HG02840 (cell line): ENCODE results near the gene BLVRB.
A peak's percentile ranks its signal among the peaks of the same experiment; 100 is the strongest.

ENCODE experiments used
- ATAC-seq: cut with Tn5 transposase; IDR thresholded peaks from one replicate; pipeline ENCODE4 v1.9.1; 2021; ENCODE audit warnings: mild to moderate bottlenecking, moderate library complexity, moderate number of reproducible peaks; ENCODE audit not compliant: unreplicated experiment, low FRiP score

The BLVRB gene

DNA sequence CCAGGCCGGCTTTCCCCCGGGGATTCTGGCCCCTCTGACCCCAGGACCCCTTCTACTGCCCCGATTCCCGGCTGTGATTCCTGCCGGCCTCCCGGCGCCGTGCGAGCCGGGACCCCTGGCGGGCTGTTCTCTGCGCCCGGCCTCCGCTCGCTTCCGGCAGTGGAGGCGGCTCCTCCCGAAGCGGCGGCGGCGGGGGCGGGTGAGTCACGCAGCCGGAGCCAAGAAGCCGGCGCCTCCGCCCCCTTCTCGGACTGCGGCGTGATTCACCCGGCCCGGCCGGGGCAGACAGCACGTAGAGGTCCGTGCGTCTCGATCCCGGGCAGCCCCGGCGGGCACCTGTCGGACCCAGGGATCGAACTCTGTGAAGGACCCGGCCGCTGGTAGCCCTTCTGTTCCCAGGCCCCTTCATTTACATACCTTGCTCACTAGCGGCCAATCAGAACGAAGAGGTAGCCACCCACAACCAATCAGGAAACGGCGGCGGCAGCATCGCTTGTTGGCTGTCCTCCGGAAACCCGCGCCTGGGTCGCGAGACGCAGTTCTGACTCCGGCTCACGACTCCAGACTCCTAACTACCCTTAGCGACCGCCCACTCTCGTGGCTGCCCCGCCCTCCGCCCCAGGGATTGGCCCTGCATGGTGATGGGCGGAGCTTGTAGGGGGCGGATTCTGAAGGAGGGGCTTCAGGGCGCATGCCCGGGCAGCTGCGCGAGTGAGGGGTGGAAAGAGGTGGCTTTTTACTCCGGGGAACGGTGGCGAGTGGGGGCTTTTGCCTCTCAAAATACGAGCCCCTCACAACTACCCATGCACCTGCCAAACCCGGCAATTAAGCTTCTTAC lies 39.9 kb downstream of the BLVRB start, which contains the start of gene SERTAD1:
Gene SERTAD1, minus strand, starts transcription at position 543 of the 838 bp plus-strand sequence. CDS start 2,446 bp downstream, outside the sequence.
- peak; percentile 85 for ATAC-seq

DNA sequence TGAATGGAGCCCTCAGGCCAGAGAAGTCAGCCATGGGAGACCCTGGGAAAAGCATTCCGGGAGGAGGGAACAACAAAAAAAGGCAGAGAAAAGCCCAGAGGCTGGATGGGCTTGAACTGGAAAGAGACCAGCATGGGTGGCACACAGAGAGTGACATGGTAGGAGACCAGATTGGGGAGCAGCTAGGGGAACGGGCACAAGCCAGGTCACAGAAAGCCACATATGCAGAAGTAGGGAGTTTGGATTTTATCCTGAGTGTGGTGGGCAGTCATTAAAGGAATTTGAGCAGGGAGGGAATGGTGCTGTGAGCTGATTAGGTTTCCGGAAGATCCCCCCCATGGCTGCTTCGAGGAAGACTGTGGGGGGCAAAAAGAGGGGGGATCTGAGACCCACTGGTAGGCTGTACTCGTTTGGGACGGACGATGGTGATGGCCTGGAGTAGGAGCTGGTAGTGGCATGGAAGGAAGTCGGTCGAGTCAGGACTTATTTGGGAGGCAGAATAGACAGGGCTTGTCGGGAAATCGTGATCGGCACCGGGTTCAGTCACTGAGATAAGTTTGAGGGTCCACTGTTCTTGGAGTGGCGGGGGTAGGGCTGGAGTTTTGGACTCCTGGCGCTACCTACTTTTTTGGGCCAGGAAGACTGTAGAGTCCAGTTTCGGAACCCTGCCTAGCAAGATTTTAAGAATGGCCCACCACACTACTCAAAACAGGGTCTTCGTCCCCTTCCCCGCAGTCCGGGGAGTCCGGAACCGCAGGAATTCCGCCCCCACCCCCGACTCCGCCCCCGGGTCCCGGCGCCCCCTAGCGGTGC lies 40.7 kb downstream of the BLVRB start:
- ATAC-seq, result no peak

DNA sequence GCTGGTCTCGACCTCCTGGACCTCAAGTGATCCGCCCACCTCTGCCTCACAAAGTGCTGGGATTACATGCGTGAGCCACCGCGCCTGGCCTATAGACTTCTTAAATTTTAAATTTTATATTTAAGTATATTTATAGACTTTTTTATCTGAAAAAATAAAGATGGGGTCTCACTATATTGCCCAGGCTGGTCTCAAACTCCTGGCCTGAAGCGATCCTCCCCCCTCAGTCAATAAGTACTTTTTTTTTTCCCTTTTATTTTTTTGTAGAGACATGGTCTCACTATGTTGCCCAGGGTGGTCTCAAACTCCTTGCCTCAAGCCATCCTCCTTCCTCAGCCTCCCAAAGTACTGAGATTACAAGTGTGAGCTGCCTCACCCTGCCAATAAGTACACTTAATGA lies 41.6 kb downstream of the BLVRB start:
- no peak for ATAC-seq

DNA sequence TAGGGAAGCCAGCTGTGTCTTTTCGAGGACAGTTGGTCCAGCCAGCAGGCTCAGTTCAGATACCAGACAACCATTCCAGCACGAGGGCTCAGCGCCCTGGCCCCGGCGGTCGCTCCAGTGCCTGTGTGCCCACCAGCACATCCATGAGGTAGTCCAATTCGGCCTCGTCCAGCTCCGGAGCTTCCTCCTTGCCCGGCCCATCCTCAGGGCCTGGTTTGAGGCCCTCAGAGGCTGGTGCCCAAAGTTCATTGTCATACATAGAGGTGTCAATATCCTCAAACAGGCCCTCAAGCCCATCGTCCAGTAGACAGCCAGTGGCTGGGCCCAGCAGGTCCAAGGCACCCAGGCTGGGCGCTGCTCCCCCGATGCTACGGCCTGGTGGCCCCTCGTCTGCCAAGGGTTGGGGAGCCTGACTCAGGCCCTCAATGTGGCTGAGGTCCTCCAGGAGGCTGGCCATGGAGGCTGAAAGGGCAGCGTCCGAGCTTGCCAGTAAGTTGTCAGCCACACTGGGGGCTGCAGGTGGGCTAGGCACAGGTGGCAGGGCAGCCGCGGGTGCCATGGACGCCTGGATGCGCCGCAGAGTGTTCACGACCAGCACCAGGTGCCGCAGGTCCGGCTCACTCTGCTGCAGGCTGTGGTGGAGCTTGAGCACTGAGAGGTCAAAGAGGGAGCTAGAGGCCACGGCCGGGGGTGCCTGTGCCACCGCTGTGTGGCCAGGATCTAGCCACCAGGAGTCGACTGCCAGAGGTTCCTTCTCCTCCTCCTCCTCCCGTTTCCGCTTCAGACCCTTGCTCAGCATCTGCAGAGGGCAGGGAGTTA lies 42.6 kb downstream of the BLVRB start:
- ATAC-seq, result no peak

DNA sequence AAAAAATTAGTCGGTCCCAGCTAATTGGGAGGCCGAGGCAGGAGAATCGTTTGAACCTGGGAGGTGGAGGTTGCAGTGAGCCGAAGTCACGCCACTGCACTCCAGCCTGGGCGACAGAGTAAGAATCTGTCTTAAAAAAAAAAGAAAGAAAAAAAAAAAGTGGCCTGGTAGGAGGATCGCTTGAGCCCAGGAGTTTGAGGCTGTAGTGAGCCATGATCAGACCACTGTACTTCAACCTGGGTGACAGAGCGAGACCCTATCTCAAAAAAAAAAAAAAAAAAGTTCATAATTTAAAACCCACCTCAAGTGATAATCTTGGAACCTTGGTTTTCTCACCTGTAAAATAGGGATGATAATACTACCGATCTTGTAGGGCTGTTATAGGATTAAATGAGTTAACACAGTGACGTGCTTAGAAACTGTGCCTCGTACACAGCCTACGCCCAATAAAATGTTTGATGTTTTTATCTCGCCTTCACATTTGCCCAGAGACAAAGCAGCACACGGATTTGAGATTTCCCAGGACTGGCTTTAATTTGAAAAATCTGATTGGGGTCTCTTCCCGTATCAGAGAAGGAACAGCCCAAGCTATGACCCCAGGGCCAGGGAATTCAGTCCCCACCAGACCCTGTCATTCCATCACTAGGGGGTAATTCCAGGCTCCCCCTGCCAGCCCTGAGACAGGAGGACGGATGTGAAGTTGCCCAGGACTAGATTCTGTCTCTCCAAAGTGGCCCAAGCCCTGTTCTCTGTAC lies 43.4 kb downstream of the BLVRB start:
- ATAC-seq, result no peak

DNA sequence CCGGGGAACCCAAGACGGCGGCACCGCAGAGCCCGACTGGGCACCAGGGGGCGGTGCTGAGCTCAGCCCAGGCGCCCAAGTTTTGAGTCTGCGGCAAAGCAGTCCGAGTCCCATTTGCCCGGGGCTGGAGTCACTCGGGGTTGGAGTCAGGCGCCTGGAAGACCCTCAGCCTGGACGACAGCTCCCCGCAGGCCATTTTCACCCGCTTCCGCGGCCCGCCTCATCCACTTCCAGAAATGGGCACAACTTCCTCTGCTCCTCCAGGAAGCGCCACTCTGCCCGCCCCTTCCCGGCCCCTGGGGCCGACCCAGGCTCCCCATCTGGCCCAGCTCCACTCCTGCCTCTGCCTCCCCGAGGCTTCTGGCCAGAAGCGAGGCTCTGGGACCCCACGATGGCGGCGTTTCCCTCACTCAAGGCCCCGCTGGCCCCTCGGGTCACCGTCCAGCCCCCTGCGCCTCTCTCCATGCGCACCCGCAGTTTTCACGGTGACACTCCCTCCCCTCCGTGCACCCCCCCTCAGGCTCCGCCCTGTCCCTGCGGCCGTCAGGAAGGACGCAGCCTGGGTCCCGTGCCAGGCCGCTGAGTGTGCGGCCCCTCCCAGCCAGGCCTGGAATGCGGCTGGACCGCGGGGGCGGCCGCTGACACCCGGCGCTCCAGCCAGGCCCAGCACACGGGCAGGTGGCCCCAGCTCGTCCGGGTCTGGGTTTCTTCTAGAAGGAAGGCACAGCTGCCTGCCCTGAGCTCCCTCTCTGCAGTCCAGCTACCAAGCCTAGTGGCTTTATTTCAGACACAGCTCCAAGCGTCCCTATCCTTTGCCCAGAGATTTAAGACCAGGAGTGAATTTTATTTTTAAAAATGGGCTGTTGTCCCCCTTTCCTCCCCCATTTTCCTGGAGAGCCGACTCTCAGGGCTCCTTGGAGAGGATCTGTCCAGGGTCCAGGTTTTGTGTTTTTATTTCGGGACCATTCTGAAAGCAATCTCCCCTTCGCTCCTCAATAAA lies 44.5 kb downstream of the BLVRB start:
- no peak for ATAC-seq

DNA sequence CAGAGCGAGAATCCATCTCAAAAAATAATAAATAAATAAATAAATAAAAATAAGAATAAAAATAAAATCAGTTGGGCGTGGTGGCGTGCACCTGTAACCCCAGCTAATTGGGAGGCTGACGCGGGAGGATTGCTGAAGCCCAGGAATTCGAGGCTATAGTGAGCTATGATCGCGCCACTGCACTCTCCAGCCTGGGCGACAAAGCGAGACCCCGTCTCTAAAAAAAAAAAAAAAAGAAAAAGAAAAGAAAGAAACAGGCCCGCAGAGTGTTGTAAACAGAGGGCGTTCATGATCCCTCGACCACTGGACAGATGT lies 45.1 kb downstream of the BLVRB start:
- no peak for ATAC-seq

DNA sequence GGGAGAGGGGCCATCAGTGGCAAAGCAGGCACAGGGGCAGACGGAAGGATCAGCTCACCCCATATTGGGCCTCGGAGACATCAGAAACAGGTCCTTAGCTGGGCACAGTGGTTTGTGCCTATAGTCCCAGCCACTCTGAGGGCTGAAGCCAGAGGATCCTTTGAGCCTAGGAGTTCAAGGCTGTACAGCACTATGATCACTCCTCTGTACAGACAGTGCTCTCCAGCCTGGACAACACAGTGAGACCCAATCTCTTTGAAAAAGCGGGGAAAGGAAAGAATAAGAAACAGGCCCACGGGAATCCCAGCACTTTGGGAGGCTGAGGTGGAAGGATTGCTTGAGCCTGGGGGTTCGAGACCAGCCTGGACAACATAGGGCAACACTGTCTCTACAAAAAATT lies 45.8 kb downstream of the BLVRB start:
- ATAC-seq, result no peak

DNA sequence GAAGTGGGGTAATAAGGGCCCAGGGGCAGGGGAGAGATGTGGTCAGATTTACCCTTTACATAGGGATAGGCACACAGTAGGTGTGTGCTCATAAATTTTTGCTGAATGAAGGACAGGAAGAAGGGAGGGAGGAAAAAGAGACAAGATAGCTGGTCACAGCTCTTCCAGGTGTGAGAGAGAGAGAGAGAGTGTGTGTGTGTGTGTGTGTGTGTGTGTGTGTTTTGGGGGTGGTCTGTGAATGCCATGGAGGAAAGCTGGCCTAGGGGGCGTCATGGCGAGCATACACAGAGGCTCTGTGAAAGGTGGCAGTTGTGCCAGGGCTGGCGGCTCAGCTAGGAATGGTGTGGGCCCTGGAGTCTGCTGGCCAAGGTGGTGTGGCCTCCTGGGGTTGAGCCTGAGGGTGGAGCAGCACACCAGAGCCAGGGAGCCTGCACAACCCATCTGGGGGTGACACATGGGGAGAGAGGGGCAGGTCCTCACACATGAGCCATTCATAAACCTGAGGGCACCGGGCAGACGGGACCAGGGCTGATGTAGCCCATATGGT lies 46.4 kb downstream of the BLVRB start:
- no peak for ATAC-seq

DNA sequence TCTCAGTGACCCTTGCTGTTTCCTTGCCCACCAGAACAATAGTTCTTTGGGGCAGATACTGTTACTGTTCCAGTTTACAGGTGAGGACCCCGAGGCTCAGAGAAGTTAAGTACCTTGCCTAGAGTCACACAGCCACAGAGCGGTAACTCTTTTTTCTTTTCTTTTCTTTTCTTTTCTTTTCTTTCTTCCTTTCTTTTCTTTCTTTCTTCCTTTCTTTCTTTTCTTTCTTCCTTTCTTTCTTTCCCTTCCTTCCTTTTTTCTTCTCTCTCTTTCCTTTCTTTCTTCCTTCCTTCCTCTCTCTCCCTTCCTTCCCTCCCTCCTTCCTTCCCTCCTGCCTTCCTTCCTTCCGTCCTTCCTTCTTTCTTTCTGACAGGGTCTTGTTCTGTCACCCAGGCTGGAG lies 47.5 kb downstream of the BLVRB start:
- ATAC-seq, result no peak

DNA sequence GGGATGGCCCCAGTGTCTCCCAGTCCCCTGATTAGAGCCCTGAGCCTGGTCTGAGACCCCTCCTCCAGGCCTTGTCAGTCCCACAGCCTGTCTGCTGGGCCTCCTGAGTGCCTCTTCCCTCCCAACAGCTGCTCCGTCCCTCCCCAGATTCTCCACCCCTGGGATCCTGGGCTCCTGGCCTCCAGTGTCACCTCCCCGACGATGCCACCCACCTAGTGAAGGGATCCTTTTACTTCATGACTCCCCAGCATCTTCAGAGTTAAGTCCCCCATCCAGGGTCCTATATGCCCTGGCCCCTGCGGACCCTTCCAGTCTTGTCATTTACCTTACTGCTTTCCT lies 47.9 kb downstream of the BLVRB start:
- no peak for ATAC-seq

DNA sequence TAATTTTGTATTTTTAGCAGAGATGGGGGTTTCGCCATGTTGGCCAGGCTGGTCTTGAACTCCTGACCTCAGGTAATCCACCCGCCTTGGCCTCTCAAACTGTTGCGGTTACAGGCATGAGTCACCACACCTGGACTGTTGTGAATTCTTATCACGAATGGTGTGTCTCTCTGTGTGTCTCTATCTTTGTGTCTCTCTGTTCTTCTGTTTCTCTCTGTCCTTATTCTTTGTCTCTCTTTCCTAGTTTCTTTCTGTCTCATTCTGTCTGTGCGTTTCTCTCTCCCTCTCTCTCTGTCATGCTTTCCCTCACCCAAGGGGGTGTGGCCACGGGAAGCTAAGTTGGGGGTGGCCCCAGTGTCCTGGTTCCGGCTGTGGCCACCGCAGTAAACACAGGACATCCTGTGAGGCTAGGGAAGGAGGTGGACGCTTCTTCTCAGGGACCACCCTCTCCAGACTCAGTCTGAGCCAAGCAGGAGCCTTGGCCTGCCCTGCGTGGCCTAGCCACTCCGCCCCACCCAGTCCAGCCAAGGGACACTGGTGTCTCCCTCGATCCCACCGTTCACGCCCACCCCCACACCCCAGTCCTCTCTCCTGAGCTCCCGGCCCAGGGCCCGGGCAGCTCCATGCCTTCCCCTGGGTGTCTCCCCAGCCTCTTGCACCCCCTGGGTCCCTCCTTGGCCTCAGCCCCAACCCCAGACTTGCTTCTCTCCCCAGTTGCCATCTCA lies 48.5 kb downstream of the BLVRB start:
- ATAC-seq, result no peak

DNA sequence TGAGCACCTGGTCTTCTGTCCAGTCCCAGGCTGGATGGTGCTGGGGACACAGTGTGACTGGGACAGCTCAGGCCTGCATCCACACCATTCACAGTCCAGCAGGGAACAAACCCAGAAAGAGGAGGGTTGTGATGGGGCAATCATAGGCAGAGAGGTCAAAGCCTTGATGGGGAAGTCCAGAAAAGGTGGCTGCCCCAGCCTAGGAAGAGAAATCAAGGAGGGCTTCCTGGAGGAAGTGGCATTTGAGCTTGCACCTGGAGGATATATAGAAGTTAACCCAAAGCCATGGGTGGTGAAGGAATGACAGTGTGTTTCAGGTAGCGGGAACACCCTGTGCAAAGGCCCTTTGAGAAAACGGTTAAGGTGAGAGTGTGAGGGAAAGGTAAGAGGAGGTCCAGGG lies 49.8 kb downstream of the BLVRB start:
- no peak for ATAC-seq

DNA sequence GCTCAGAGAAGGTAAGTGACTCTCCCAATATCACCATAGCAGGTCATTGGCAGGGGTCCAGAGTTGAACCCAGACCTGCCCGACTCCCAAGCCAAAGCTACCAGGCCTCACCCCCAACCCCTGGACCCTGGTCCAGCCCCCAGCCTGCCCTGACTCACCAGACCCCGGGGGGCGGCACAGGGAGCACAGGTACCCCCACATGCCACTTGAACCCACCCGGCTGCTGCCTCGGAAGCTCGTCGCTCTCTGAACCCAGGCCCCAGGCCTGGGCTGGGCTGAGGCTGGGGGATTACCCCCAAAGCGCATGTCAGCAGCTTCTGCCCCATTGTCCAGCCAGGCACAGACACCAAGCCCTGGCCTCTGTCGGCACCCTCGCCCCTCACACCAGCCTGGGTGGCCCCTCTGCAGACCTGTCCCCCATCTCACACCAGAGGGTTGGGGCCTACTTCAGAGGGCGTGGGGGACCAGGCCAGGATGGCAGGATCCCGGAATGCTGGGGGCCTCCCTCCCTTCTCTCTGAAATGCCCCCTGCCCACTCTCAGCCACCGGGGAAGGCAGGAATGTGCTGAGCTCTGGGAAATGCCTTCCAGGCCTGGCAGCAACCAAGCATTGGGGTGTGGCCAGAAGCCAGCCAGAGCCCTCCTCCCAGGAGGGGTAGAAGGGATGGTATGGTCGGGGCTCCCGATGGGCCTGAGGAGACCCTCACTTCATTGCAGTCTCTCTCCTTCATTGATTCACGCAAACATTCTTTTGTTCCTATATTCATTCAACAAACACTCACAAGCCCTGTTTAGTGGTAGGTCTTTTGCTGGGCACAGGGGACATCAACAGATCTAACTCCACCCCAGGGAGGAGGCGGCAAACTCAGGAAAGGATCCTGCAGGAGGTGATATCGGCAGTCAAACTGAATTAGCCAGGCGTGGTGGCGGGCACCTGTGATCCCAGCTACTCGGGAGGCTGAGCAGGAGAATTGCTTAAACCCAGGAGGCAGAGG lies 50.7 kb downstream of the BLVRB start:
- ATAC-seq, result no peak

DNA sequence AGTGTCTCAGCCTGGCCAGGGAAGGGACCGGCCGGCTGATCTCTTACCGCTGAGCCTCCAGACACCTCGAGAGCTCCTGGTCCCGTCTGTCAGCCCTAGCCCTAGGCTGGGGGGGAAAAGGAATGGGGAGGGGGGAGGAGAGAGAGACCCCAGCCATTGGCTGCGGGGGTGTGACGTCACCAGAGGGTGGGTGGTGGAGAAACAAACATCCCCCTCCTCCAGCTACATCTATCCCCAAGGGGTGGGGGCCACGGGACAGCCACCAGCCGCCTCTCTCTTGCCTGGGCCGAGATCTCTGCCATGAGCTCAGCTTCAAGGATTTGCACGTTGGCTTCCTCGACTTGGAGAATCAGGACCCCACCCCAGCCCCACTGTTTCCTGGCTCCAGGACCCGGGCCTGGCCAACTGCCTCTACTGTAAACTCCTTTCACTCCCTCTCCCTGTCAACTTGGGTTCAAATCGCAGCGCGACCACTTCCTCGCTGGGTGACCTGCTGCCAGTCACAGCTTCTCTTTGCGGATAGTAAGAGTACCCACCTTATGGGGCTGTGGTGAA lies 52.2 kb downstream of the BLVRB start, which contains the start of gene PRX:
Gene PRX, minus strand, starts transcription at position 88 of the 555 bp plus-strand sequence. CDS start 5,446 bp downstream, outside the sequence.
- no peak for ATAC-seq

DNA sequence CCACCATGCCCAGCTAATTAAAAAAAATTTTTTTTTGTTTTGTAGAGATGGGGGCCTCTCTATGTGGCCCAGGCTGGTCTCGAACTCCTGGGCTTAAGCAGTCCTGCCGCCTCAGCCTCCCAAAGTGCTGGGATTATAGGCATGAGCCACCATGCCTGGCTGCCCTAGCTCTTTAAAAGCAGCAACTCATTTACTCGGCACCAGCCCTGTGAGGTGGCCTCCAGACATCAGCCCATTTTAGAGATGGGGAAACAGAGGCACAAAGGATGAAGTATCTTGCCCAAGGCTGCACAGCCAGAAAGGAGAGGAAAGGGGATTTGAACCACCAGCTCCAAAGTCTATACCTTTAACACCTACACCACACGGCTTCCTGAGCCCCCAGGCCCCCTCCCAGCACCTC lies 52.7 kb downstream of the BLVRB start:
- no peak for ATAC-seq
